HepG2 (cell line): ENCODE data around the gene ZMYND8. TPM values are rescaled to one million over a fixed set of nuclear protein-coding genes. Genes with fewer than 3 reads are reported as not detected.

Experiments
- CHD2 ChIP-seq: IDR thresholded peaks from 2 replicates; pipeline ENCODE4 v1.6.1; 2011; ENCODE audit warnings: low read depth, low read length, improper control_type of control experiment
- GFI1 ChIP-seq: sonication (generic); formaldehyde crosslinking; IDR thresholded peaks from 2 replicates; pipeline ENCODE4 v1.5.0; 2020; ENCODE audit warnings: missing genetic modification reagents, mild to moderate bottlenecking, borderline replicate concordance
- HOXA9 ChIP-seq: sonication (generic); formaldehyde crosslinking; IDR thresholded peaks from 2 replicates; pipeline ENCODE4 v1.8.1; 2022; ENCODE audit warnings: missing genetic modification reagents, mild to moderate bottlenecking, moderate library complexity, borderline replicate concordance
- MYC ChIP-seq: sonication (generic); formaldehyde crosslinking; IDR thresholded peaks from 2 replicates; pipeline ENCODE4 v1.9.0; 2021; ENCODE audit warnings: missing genetic modification reagents, borderline replicate concordance
- NKX3-1 ChIP-seq: sonication (generic); formaldehyde crosslinking; IDR thresholded peaks from 2 replicates; pipeline ENCODE4 v1.5.0; 2020; ENCODE audit warnings: missing genetic modification reagents
- PITX1 ChIP-seq: sonication (generic); formaldehyde crosslinking; IDR thresholded peaks from 2 replicates; pipeline ENCODE4 v1.5.1; 2020; ENCODE audit warnings: mild to moderate bottlenecking, missing genetic modification reagents
- PLRG1 ChIP-seq: fragments of 450-650 bp; conservative IDR thresholded peaks from 2 replicates; pipeline ENCODE4 v1.6.1; 2016
- PRPF4 ChIP-seq: fragments of 200-400 bp; formaldehyde crosslinking; IDR thresholded peaks from 2 replicates; pipeline ENCODE4 v1.6.1; 2016; ENCODE audit warnings: low read length, low read depth; ENCODE audit not compliant: poor library complexity, severe bottlenecking
- RFXANK ChIP-seq: IDR thresholded peaks from 2 replicates; pipeline ENCODE4 v1.6.1; 2016
- SALL2 ChIP-seq: sonication (generic); formaldehyde crosslinking; IDR thresholded peaks from 2 replicates; pipeline ENCODE4 v1.8.1; 2023; ENCODE audit warnings: mild to moderate bottlenecking, missing genetic modification reagents, inconsistent platforms
- SAP130 ChIP-seq: IDR thresholded peaks from 2 replicates; pipeline ENCODE4 v1.6.1; 2016; ENCODE audit warnings: low read depth
- SOX13 ChIP-seq, 3 experiments: fragments of 450-650 bp in 1 of 3; sonication (generic) in 1 of 3; formaldehyde crosslinking in 1 of 3; IDR thresholded peaks in 2 of 3; conservative IDR thresholded peaks in 1 of 3; 2 replicates each; pipeline versions ENCODE4 v1.5.0 to v1.6.1; 2016 to 2020; ENCODE audit warnings: antibody characterized with exemption in 1 of 3, mild to moderate bottlenecking in 1 of 3, missing compliant biosample characterization in 1 of 3, missing genetic modification reagents in 1 of 3, moderate library complexity in 1 of 3
- TBX3 ChIP-seq: fragments of 450-650 bp; IDR thresholded peaks from 2 replicates; pipeline ENCODE4 v1.6.1; 2017; ENCODE audit warnings: antibody characterized with exemption, mild to moderate bottlenecking, inconsistent platforms, borderline replicate concordance
- XRCC5 ChIP-seq: fragments of 200-400 bp; formaldehyde crosslinking; optimal IDR thresholded peaks from 2 replicates; pipeline ENCODE3; 2017; ENCODE audit warnings: mild to moderate bottlenecking, low read length
- ZNF12 ChIP-seq: sonication (generic); formaldehyde crosslinking; IDR thresholded peaks from 2 replicates; pipeline ENCODE4 v1.5.0; 2020; ENCODE audit warnings: missing genetic modification reagents
- ZNF136 ChIP-seq: sonication (generic); formaldehyde crosslinking; IDR thresholded peaks from 2 replicates; pipeline ENCODE4 v1.8.1; 2022; ENCODE audit warnings: low read depth, mild to moderate bottlenecking, moderate library complexity, missing genetic modification reagents
- ZNF205 ChIP-seq: IDR thresholded peaks from 2 replicates; pipeline ENCODE4 v1.6.1; 2018; ENCODE audit warnings: missing biosample characterization, missing genetic modification reagents
- ZNF292 ChIP-seq: sonication (generic); formaldehyde crosslinking; IDR thresholded peaks from 2 replicates; pipeline ENCODE4 v1.8.1; 2022; ENCODE audit warnings: mild to moderate bottlenecking, low read depth, missing genetic modification reagents, borderline replicate concordance
- ZNF496 ChIP-seq: sonication (generic); formaldehyde crosslinking; IDR thresholded peaks from 2 replicates; pipeline ENCODE4 v1.8.1; 2023; ENCODE audit warnings: mild to moderate bottlenecking, moderate library complexity, missing genetic modification reagents; ENCODE audit not compliant: insufficient replicate concordance
- ZNF572 ChIP-seq: sonication (generic); formaldehyde crosslinking; IDR thresholded peaks from 2 replicates; pipeline ENCODE4 v1.5.1; 2020; ENCODE audit warnings: mild to moderate bottlenecking, missing genetic modification reagents
- ZNF660 ChIP-seq: sonication (generic); formaldehyde crosslinking; IDR thresholded peaks from 2 replicates; pipeline ENCODE4 v1.5.1; 2020; ENCODE audit warnings: mild to moderate bottlenecking, low read depth, missing genetic modification reagents, borderline replicate concordance
- ZNF775 ChIP-seq: sonication (generic); formaldehyde crosslinking; IDR thresholded peaks from 2 replicates; pipeline ENCODE4 v1.4.0; 2020; ENCODE audit warnings: missing genetic modification reagents, mild to moderate bottlenecking, moderate library complexity, borderline replicate concordance
- polyA plus RNA-seq, 8 experiments: library from polyadenylated mRNA; depleted of rRNA in 3 of 8; stranded (reverse) in 7 of 8; unstranded in 1 of 8; fragments of >200 nt; fragmentation: Illumina TruSeq in 4 of 8; extraction: Trizol in 4 of 8; gene quantifications; 2 replicates each; pipeline versions ENCODE4 v1.2.1 to v1.2.3, GENCODE V29; 2011 to 2016; ENCODE audit warnings: low read depth in 4 of 8, missing spikeins in 1 of 8, mixed read lengths in 1 of 8; ENCODE audit not compliant: insufficient read depth in 1 of 8
- total RNA-seq, 5 experiments: library from RNA; depleted of rRNA; stranded (reverse); fragments of >200 nt; fragmentation: Illumina TruSeq; extraction: Trizol; gene quantifications; 2 replicates each; pipeline ENCODE4 v1.2.3, GENCODE V29; 2016; ENCODE audit warnings: low read depth in 1 of 5
- TF ChIP-seq, protein P1 (sequence below): sonication (generic); formaldehyde crosslinking; IDR thresholded peaks from 2 replicates; pipeline ENCODE4 v1.4.0; 2020; ENCODE audit warnings: missing genetic modification reagents
- TF ChIP-seq, protein P2 (sequence below): sonication (generic); formaldehyde crosslinking; IDR thresholded peaks from 2 replicates; pipeline ENCODE4 v1.4.0; 2020; ENCODE audit warnings: missing genetic modification reagents
- TF ChIP-seq, protein P3 (sequence below): sonication (generic); formaldehyde crosslinking; IDR thresholded peaks from 2 replicates; pipeline ENCODE4 v1.8.0; 2022; ENCODE audit warnings: mild to moderate bottlenecking, missing genetic modification reagents; ENCODE audit not compliant: insufficient replicate concordance

ZMYND8 gene
- total and polyA plus RNA-seq, 2 of the 13 experiments (the other 11 are each of a cell fraction or from before 2014, with no cell fraction given): 53.9 to 84.7 TPM

DNA sequence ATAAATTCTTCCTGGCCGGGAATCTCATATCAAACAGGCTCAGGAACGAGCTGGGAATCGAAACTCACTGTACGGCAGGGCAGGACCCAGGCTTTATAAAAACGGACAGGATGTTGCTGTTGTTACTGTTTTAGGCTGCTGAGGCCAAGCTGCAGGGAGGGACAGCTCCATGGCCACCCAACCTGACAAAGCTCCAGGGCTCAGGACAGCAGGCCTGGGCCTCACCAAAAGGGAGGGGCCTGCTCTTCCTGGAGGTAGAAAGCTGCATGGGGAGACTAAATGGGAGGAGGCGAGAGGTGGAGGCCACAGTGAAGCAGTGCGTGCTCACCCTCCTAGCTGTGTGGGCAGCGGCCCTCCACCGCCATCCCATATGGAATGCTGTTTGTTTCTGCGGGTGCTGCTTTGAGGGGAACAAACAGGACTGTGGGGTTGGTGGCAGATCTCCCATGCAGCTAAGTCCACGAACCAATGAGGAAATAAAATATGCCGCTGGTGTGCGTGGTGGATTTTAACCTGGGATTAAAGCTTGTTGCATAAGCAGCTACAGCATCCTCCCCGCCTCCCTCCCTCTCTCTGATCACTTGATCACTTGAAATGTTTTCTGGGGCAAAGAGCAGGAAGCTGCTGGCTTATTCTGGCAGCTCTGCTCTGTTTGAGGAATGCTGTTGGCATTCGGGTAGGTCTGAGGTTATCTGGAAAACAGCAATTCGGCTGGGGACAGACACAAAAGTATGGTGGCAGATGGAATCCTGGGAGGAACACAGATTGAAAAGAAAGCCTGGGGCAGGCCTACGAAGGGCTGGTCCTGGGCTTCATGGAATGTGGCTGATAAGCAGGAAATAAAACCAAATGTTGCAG is 2.4 kb upstream of the ZMYND8 start (continued):
- TF ChIP-seq MYC (peak; percentile 94), GFI1 (CRISPR knock-in tag) (peak; percentile 99), PRPF4 (peak; percentile 46), CHD2 (no peak), SALL2 (peak; percentile 82; the same call in 1 of the 2 replicates), ZNF572 (CRISPR knock-in tag) (peak; percentile 98), ZNF660 (CRISPR knock-in tag) (peak; percentile 67; the same call in 1 of the 2 replicates), NKX3-1 (CRISPR knock-in tag) (no peak), RFXANK (CRISPR knock-in tag) (no peak; the same call in 1 of the 2 replicates), ZNF496 (CRISPR knock-in tag) (no peak), PITX1 (peak; percentile 100), PLRG1 (no peak), TBX3 (no peak; the same call in 1 of the 2 replicates), HOXA9 (CRISPR knock-in tag) (no peak), SOX13 (IDR thresholded peaks at IDR 0.05) (peak; percentile 41; the same call in 1 of the 2 replicates), SOX13 (CRISPR knock-in tag; conservative IDR thresholded peaks at IDR 0.05 in 1 of 2, IDR thresholded peaks at IDR 0.05 in 1 of 2) (peak; percentile 43 to 90; a peak in 3 of 4 replicates), ZNF205 (CRISPR knock-in tag) (no peak; the same call in none of the 2 replicates), XRCC5 (peak; percentile 95), ZNF136 (CRISPR knock-in tag) (peak; percentile 86), ZNF12 (CRISPR knock-in tag) (peak; percentile 67; the same call in 1 of the 2 replicates), ZNF292 (CRISPR knock-in tag) (peak; percentile 97; the same call in 1 of the 2 replicates), ZNF775 (CRISPR knock-in tag) (peak; percentile 97), SAP130 (CRISPR knock-in tag) (peak; percentile 95)
- TF ChIP-seq, protein P1, sequence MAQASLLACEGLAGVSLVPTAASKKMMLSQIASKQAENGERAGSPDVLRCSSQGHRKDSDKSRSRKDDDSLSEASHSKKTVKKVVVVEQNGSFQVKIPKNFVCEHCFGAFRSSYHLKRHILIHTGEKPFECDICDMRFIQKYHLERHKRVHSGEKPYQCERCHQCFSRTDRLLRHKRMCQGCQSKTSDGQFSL: no peak
- TF ChIP-seq, protein P2, sequence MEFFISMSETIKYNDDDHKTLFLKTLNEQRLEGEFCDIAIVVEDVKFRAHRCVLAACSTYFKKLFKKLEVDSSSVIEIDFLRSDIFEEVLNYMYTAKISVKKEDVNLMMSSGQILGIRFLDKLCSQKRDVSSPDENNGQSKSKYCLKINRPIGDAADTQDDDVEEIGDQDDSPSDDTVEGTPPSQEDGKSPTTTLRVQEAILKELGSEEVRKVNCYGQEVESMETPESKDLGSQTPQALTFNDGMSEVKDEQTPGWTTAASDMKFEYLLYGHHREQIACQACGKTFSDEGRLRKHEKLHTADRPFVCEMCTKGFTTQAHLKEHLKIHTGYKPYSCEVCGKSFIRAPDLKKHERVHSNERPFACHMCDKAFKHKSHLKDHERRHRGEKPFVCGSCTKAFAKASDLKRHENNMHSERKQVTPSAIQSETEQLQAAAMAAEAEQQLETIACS (CRISPR knock-in tag): peak; percentile 47; the same call in 1 of the 2 replicates
- TF ChIP-seq, protein P3, sequence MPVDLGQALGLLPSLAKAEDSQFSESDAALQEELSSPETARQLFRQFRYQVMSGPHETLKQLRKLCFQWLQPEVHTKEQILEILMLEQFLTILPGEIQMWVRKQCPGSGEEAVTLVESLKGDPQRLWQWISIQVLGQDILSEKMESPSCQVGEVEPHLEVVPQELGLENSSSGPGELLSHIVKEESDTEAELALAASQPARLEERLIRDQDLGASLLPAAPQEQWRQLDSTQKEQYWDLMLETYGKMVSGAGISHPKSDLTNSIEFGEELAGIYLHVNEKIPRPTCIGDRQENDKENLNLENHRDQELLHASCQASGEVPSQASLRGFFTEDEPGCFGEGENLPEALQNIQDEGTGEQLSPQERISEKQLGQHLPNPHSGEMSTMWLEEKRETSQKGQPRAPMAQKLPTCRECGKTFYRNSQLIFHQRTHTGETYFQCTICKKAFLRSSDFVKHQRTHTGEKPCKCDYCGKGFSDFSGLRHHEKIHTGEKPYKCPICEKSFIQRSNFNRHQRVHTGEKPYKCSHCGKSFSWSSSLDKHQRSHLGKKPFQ (CRISPR knock-in tag): peak; percentile 95
